ENCODE measurements around the gene THSD7A.

The THSD7A gene

GRCh38 chr7:11784769-11785536 lies 47.0 kb downstream of the THSD7A start:
- H3K4me1 Mint-ChIP-seq, result no peaks in the 10 kb centered on the region
- no peak for ATAC-seq (ENCODE audit: low read depth)

GRCh38 chr7:11779864-11780674 lies 51.9 kb downstream of the THSD7A start:
- DNase-seq (ENCODE audit: low spot score in 2 of 2), result no peak

More at GRCh38 chr7:11784769-11785536, 47.0 kb downstream of the THSD7A start:
- H3K27ac Mint-ChIP-seq, result no peak overlapping the region
- H3K36me3 Mint-ChIP-seq, result no peaks in the 10 kb centered on the region
- H3K4me3 Mint-ChIP-seq, result no peak overlapping the region
- H3K27me3 Mint-ChIP-seq, result no peaks in the 10 kb centered on the region
- H3K9me3 Mint-ChIP-seq, result peaks cover 2% of the 10 kb centered on the region
- DNase-seq (ENCODE audit: low spot score in 2 of 2), result no peak

DNA sequence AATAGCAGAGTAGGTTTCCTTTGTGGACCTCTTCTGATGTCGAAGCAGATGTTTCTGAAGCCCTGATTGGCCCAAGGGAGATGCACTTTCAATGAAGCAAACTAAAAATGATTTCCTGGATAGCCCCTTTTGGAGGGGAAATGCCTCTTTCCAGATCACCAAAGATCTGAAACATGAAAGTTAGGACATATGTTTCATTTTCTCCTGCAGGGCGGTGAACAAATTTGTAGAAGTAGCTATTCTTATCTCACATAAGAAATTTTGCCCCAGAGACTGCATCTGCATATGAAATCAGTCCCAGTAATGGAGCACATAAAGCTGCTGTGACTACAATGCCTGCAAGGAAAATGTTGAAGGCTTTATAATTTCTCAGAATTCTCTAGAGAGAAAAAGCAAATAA lies 56.0 kb downstream of the THSD7A start:
- H3K27ac Mint-ChIP-seq, result no peak overlapping the region
- peaks cover 2% of the 10 kb centered on the region for H3K9me3 Mint-ChIP-seq
- H3K36me3 Mint-ChIP-seq, result no peaks in the 10 kb centered on the region
- H3K27me3 Mint-ChIP-seq, result no peaks in the 10 kb centered on the region
- no peak for ATAC-seq (ENCODE audit: low read depth)
- H3K4me1 Mint-ChIP-seq, result no peaks in the 10 kb centered on the region
- DNase-seq (ENCODE audit: low spot score in 2 of 2), result no peak
- no peak overlapping the region for H3K4me3 Mint-ChIP-seq

More at GRCh38 chr7:11779864-11780674, 51.9 kb downstream of the THSD7A start:
- Mint-ChIP-seq H3K9me3 (peaks cover 2% of the 10 kb centered on the region), H3K4me3 (no peak overlapping the region), H3K27ac (no peak overlapping the region), H3K4me1 (no peaks in the 10 kb centered on the region), H3K27me3 (no peaks in the 10 kb centered on the region), H3K36me3 (no peaks in the 10 kb centered on the region)
- ATAC-seq (ENCODE audit: low read depth), result no peak

DNA sequence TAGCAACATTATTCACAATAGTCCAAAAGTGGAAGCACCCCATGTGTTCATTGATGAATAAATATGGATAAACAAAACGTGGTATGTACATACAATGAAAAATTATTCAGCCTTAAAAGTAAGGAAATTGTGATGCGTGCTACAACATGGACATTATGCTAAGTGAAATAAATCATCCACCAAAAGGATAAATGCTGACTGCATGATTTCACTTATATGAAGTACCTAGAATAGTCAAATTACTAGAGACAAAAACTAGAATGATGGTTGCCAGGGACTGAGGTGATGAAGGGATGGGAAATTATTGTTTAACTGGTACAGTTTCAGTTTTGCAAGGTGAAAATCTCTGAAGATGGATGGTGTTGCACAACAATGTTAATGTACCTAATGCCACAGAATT lies 56.6 kb downstream of the THSD7A start:
- DNase-seq (ENCODE audit: low spot score in 2 of 2), result no peak
- H3K36me3 Mint-ChIP-seq, result no peaks in the 10 kb centered on the region
- no peak for ATAC-seq (ENCODE audit: low read depth)
- H3K27me3 Mint-ChIP-seq, result no peaks in the 10 kb centered on the region
- H3K27ac Mint-ChIP-seq, result no peak overlapping the region
- H3K4me3 Mint-ChIP-seq, result no peak overlapping the region
- H3K4me1 Mint-ChIP-seq, result no peaks in the 10 kb centered on the region
- peaks cover 2% of the 10 kb centered on the region for H3K9me3 Mint-ChIP-seq

- no peak overlapping the region for H3K4me3 Mint-ChIP-seq
- no peaks in the 10 kb centered on the region for H3K36me3 Mint-ChIP-seq
- H3K4me1 Mint-ChIP-seq, result no peaks in the 10 kb centered on the region
- ATAC-seq (ENCODE audit: low read depth) (no peak), DNase-seq (ENCODE audit: low spot score in 2 of 2) (no peak)
- no peaks in the 10 kb centered on the region for H3K27me3 Mint-ChIP-seq
- no peak overlapping the region for H3K27ac Mint-ChIP-seq
- no peaks in the 10 kb centered on the region for H3K9me3 Mint-ChIP-seq
These were observed 63.7 kb downstream of the THSD7A start for GRCh38 chr7:11768263-11768662.

GRCh38 chr7:11767148-11767547 lies 64.8 kb downstream of the THSD7A start:
- no peak overlapping the region for H3K27ac Mint-ChIP-seq
- DNase-seq (ENCODE audit: low spot score in 2 of 2) (no peak), ATAC-seq (ENCODE audit: low read depth) (no peak)
- H3K27me3 Mint-ChIP-seq, result no peaks in the 10 kb centered on the region
- no peaks in the 10 kb centered on the region for H3K4me1 Mint-ChIP-seq
- H3K36me3 Mint-ChIP-seq, result no peaks in the 10 kb centered on the region
- peaks cover 1% of the 10 kb centered on the region for H3K9me3 Mint-ChIP-seq
- no peak overlapping the region for H3K4me3 Mint-ChIP-seq

- H3K27me3 Mint-ChIP-seq, result no peaks in the 10 kb centered on the region
- H3K9me3 Mint-ChIP-seq, result peaks cover 1% of the 10 kb centered on the region
- no peak overlapping the region for H3K27ac Mint-ChIP-seq
- H3K36me3 Mint-ChIP-seq, result no peaks in the 10 kb centered on the region
- DNase-seq (ENCODE audit: low spot score in 2 of 2), result no peak
- no peak overlapping the region for H3K4me3 Mint-ChIP-seq
- H3K4me1 Mint-ChIP-seq, result no peaks in the 10 kb centered on the region
- ATAC-seq (ENCODE audit: low read depth), result no peak
These were observed 71.6 kb downstream of the THSD7A start for GRCh38 chr7:11760372-11760771.

GRCh38 chr7:11758627-11759111 lies 73.3 kb downstream of the THSD7A start:
- Mint-ChIP-seq H3K27ac (no peak overlapping the region), H3K4me3 (no peak overlapping the region), H3K27me3 (no peaks in the 10 kb centered on the region), H3K9me3 (peaks cover 1% of the 10 kb centered on the region), H3K4me1 (no peaks in the 10 kb centered on the region), H3K36me3 (no peaks in the 10 kb centered on the region)
- ATAC-seq (ENCODE audit: low read depth), result no peak
- no peak for DNase-seq (ENCODE audit: low spot score in 2 of 2)

- Mint-ChIP-seq H3K27me3 (no peaks in the 10 kb centered on the region), H3K4me1 (no peaks in the 10 kb centered on the region), H3K27ac (no peak overlapping the region), H3K9me3 (peaks cover 2% of the 10 kb centered on the region), H3K4me3 (no peak overlapping the region), H3K36me3 (no peaks in the 10 kb centered on the region)
- no peak for DNase-seq (ENCODE audit: low spot score in 2 of 2)
- no peak for ATAC-seq (ENCODE audit: low read depth)
These were observed 74.8 kb downstream of the THSD7A start for GRCh38 chr7:11757153-11757552.

DNA sequence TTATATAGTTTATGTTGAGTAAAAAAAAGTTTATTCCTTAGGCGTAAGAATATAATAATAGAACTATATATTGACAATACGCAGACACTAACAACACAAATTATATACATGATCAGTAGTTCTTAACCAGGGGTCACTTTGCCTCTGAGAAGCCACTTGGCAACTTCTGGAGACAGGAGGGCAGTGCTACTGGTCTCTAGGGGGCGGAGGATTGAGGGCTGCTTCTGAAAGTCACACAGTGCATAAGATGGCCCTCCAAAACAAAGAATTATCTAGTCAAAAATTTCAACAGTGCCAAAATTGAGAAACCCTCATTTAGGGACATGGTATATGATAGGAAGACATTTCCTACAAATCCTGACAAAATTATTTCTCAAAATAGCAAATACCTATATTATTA lies 77.1 kb downstream of the THSD7A start:
- Mint-ChIP-seq H3K36me3 (no peaks in the 10 kb centered on the region), H3K9me3 (peaks cover 2% of the 10 kb centered on the region), H3K27ac (no peak overlapping the region), H3K4me1 (no peaks in the 10 kb centered on the region), H3K27me3 (no peaks in the 10 kb centered on the region), H3K4me3 (no peak overlapping the region)
- DNase-seq (ENCODE audit: low spot score in 2 of 2) (no peak), ATAC-seq (ENCODE audit: low read depth) (no peak)

GRCh38 chr7:11754123-11754522 lies 77.9 kb downstream of the THSD7A start:
- Mint-ChIP-seq H3K4me3 (no peak overlapping the region), H3K9me3 (peaks cover 2% of the 10 kb centered on the region)

DNA sequence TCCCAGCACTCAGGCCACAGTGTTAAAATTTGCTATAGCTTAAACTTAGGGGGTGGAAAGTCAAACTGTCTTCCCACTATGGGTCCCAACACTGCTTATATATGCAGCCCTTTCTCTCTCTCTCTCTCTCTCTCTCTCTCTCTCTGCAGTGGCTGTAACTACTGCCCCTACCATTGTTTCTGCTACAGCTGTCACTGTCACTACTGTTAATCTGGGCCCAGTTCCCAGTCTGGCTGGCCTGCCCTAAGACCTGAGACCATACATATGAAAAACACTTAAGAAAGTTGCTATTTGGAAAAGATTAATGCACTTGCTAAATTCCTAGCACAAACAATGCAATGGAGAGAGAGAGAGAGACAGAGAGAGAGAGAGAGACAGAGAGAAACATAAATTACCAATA lies 78.6 kb downstream of the THSD7A start:
- no peak for DNase-seq (ENCODE audit: low spot score in 2 of 2)
- H3K4me1 Mint-ChIP-seq, result no peaks in the 10 kb centered on the region
- peaks cover 2% of the 10 kb centered on the region for H3K9me3 Mint-ChIP-seq
- H3K36me3 Mint-ChIP-seq, result no peaks in the 10 kb centered on the region
- no peak overlapping the region for H3K4me3 Mint-ChIP-seq
- no peaks in the 10 kb centered on the region for H3K27me3 Mint-ChIP-seq
- no peak for ATAC-seq (ENCODE audit: low read depth)
- no peak overlapping the region for H3K27ac Mint-ChIP-seq

More at GRCh38 chr7:11754123-11754522, 77.9 kb downstream of the THSD7A start:
- no peaks in the 10 kb centered on the region for H3K27me3 Mint-ChIP-seq
- H3K36me3 Mint-ChIP-seq, result no peaks in the 10 kb centered on the region
- no peaks in the 10 kb centered on the region for H3K4me1 Mint-ChIP-seq
- H3K27ac Mint-ChIP-seq, result no peak overlapping the region
- no peak for DNase-seq (ENCODE audit: low spot score in 2 of 2)
- no peak for ATAC-seq (ENCODE audit: low read depth)

DNA sequence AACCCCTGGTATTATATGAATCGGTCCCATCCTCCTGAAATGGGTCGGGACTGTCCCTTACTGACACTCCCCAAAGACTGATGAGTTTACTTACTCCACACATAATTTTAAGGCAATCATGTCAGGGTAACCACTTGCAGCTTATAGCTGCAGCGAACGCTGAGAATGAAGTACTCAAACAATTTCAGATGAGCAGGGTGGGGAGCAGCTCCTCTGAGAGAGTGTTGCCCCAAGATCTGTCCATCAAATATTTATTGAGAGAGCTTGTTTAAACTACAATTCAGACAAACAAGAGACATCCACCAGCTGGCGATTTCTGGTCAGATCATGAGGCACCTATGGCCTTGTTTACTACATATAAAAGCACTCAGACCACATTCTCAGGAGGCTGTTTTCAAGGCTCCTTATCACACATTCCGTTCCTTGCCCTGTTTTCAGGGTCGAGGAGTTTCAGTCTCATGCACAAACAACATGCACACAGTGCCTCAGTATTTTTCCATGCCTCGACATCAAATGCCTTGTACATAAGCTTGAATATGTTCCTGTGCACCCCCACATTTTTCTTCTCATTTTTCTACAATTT lies 80.1 kb downstream of the THSD7A start:
- Mint-ChIP-seq H3K4me1 (no peaks in the 10 kb centered on the region), H3K9me3 (peaks cover 2% of the 10 kb centered on the region), H3K27ac (no peak overlapping the region), H3K27me3 (no peaks in the 10 kb centered on the region), H3K36me3 (no peaks in the 10 kb centered on the region), H3K4me3 (no peak overlapping the region)
- DNase-seq (ENCODE audit: low spot score in 2 of 2) (no peak), ATAC-seq (ENCODE audit: low read depth) (no peak)

DNA sequence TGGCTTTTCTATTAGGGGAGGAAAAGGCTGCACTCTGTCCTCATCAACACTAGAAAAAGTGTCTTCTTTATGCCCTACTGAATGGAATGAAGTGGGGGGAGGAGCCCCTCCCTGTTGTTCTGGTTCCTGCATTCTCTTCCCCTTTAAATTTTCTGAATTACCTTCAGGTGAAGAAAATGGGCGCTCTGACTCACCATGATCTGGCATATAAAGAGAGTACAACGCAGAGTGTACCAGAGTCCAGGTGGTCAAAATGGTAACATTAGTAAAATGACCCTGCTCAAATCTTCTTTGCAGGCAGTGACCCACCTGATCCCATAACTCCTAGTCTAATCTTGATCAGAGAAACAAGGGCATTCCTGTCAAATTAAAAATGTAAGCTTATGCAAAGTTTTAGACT lies 80.7 kb downstream of the THSD7A start:
- DNase-seq (ENCODE audit: low spot score in 2 of 2) (no peak), ATAC-seq (ENCODE audit: low read depth) (no peak)
- Mint-ChIP-seq H3K4me3 (no peak overlapping the region), H3K27ac (no peak overlapping the region), H3K4me1 (no peaks in the 10 kb centered on the region), H3K36me3 (no peaks in the 10 kb centered on the region), H3K27me3 (no peaks in the 10 kb centered on the region), H3K9me3 (peaks cover 2% of the 10 kb centered on the region)
